Esophagus muscularis mucosa (tissue), 4 donors: ENCODE measurements around the gene KPNA1. TPM values are rescaled to one million over a fixed set of nuclear protein-coding genes. Genes with fewer than 3 reads are reported as not detected.
"Not testable (repeated sequence)": the region's sequence is repeated elsewhere in the genome, so short reads cannot be mapped to it uniquely, and the experiment has no call there.

ENCODE experiments used
- DNase-seq: peaks from one replicate; pipeline ENCODE4 v3.0.0-alpha.2; 2017; ENCODE audit errors: extremely low spot score
- H3K27ac ChIP-seq, 4 donors: fragments of 200-600 bp; sonication (generic); replicated peaks in 1 of 4; 1 replicate in 3 of 4; 2 replicates in 1 of 4; pipeline ENCODE4 v1.5.1; 2016 to 2019; ENCODE audit warnings: mild to moderate bottlenecking in 1 of 4
- H3K27me3 ChIP-seq, 4 donors: fragments of 200-600 bp; sonication (generic); one replicate each; pipeline versions ENCODE4 v1.5.1 to v1.6.0; 2016 to 2019
- H3K36me3 ChIP-seq, 4 donors: fragments of 200-600 bp; sonication (generic); one replicate each; pipeline ENCODE4 v1.5.1; 2016 to 2019
- H3K4me1 ChIP-seq, 4 donors: fragments of 200-600 bp; sonication (generic); one replicate each; pipeline ENCODE4 v1.5.1; 2016 to 2019
- H3K4me3 ChIP-seq, 4 donors: fragments of 200-600 bp; sonication (generic); 1 replicate in 2 of 4; 2 replicates in 2 of 4; pipeline ENCODE4 v1.5.1; 2016 to 2019; ENCODE audit warnings: mild to moderate bottlenecking in 4 of 4, moderate library complexity in 1 of 4
- H3K9me3 ChIP-seq, 4 donors: fragments of 200-600 bp; sonication (generic); 1 replicate in 3 of 4; 2 replicates in 1 of 4; pipeline ENCODE4 v1.5.1; 2016 to 2019
- EP300 ChIP-seq: sonication (generic); formaldehyde crosslinking; IDR thresholded peaks from one replicate; pipeline ENCODE4 v1.6.1; 2017; ENCODE audit warnings: antibody characterized with exemption
- POLR2A ChIP-seq: fragments of 450-650 bp; IDR thresholded peaks from one replicate; pipeline ENCODE4 v1.6.1; 2017; ENCODE audit warnings: antibody characterized with exemption, moderate library complexity, mild to moderate bottlenecking, low read depth
- POLR2AphosphoS5 ChIP-seq, 2 donors: sonication (generic); formaldehyde crosslinking; IDR thresholded peaks; one replicate each; pipeline ENCODE4 v1.6.1; 2017; ENCODE audit warnings: antibody characterized with exemption in 2 of 2
- WGBS: methylation state at CpG from one replicate; pipeline ENCODE4 v1.1.5; 2018; 5-methylcytosine and 5-hydroxymethylcytosine counted together
- intact Hi-C: fragments of 100-400 bp; cut with DNase I; formaldehyde crosslinking; loops from one replicate; pipeline ENCODE4 v1.15.1; 2023
- total RNA-seq, 4 donors: library from RNA; depleted of rRNA; stranded (reverse); fragments of >200 nt; gene quantifications; one replicate each; pipeline versions ENCODE4 v1.1.0 to v1.2.1, GENCODE V29; 2016
- TF ChIP-seq, protein P1 (sequence below), 3 experiments: fragments of 200-600 bp in 2 of 3; fragments of 450-650 bp in 1 of 3; sonication (generic) in 2 of 3; IDR thresholded peaks; one replicate each; pipeline ENCODE4 v1.5.1; 2017 to 2019; ENCODE audit warnings: antibody characterized with exemption in 3 of 3, mild to moderate bottlenecking in 2 of 3, moderate library complexity in 1 of 3

Gene KPNA1
- total RNA-seq, 4 donors from 2014 or later, result 28.2 to 47.4 (median 45.3) TPM

DNA sequence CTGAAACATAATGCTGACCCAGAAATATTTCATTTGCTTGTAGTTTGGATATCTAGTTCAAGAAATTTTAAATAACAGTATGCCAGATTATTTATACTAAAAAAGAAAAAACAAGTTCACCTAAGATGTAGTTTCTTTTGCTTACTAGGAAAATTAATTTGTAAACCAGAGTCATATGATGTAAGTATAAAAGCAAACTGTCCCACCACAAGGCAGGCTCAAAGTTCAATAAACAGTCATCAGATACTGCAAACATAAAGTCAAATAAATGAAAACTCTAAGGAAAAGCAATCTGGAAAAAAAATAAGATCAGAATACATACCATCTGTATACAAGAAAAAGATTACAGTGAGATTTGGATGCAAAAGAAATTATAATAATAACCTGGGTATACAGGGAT, 58.7 kb downstream of the KPNA1 start:
- Histone ChIP-seq H3K4me3 (no peak overlapping the region), H3K36me3 (peaks cover 31 to 82% (median 68%) of the 10 kb centered on the region in 4 donors), H3K9me3 (no peaks in the 10 kb centered on the region), H3K27ac (no peak overlapping the region), H3K27me3 (no peaks in the 10 kb centered on the region), H3K4me1 (no peaks in the 10 kb centered on the region)
- intact Hi-C loops, result loop anchor here (5.0 kb wide), 1 partner anchor 221 kb away; no protein-coding TSS in a partner anchor
- TF ChIP-seq, protein P1, sequence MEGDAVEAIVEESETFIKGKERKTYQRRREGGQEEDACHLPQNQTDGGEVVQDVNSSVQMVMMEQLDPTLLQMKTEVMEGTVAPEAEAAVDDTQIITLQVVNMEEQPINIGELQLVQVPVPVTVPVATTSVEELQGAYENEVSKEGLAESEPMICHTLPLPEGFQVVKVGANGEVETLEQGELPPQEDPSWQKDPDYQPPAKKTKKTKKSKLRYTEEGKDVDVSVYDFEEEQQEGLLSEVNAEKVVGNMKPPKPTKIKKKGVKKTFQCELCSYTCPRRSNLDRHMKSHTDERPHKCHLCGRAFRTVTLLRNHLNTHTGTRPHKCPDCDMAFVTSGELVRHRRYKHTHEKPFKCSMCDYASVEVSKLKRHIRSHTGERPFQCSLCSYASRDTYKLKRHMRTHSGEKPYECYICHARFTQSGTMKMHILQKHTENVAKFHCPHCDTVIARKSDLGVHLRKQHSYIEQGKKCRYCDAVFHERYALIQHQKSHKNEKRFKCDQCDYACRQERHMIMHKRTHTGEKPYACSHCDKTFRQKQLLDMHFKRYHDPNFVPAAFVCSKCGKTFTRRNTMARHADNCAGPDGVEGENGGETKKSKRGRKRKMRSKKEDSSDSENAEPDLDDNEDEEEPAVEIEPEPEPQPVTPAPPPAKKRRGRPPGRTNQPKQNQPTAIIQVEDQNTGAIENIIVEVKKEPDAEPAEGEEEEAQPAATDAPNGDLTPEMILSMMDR (IDR thresholded peaks at IDR 0.05), result no peak
- TF ChIP-seq EP300 (no peak), POLR2A (no peak), POLR2AphosphoS5 (IDR thresholded peaks at IDR 0.05) (no peak)
- DNase-seq, result no peak

DNA sequence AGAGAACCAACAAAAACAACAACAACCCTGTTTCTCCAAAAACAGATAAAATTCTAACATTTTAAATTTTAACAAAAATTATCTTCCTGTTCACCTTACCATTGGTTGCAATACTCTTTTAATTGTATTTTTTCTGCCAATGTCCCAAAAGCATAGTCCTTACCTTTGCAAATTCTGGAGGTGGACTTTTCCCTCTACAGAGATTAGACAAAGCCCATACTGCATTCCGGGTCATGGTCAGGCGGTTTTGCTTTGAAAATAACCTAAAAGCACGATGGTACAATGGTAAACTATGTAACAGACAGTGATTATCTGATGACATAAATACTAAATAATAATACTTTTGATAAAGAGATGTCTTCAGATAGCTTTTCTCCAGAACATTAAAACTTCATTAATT, 63.4 kb downstream of the KPNA1 start:
- 88% methylated on average over 3 of the region's 3 CpGs for WGBS
- no peak for DNase-seq
- intact Hi-C loops, result no loop called here

GRCh38 chr3:122448218-122448617, 66.5 kb downstream of the KPNA1 start:
- H3K4me3 ChIP-seq, H3K9me3 ChIP-seq, H3K4me1 ChIP-seq, H3K27me3 ChIP-seq, H3K27ac ChIP-seq, DNase-seq, intact Hi-C loops: not testable (repeated sequence)
- peaks cover 23 to 87% (median 65%) of the 10 kb centered on the region in 4 donors for H3K36me3 ChIP-seq
- 97% methylated on average over 6 of the region's 6 CpGs for WGBS

More for the DNA sequence above, 63.4 kb downstream of the KPNA1 start:
- Histone ChIP-seq H3K27ac (no peak overlapping the region), H3K27me3 (no peaks in the 10 kb centered on the region), H3K36me3 (peaks cover 20 to 80% (median 58%) of the 10 kb centered on the region in 4 donors), H3K9me3 (no peaks in the 10 kb centered on the region), H3K4me1 (no peaks in the 10 kb centered on the region), H3K4me3 (no peak overlapping the region)
- TF ChIP-seq POLR2A (no peak), EP300 (no peak), POLR2AphosphoS5 (IDR thresholded peaks at IDR 0.05) (no peak)
- TF ChIP-seq, protein P1 (IDR thresholded peaks at IDR 0.05), result no peak

DNA sequence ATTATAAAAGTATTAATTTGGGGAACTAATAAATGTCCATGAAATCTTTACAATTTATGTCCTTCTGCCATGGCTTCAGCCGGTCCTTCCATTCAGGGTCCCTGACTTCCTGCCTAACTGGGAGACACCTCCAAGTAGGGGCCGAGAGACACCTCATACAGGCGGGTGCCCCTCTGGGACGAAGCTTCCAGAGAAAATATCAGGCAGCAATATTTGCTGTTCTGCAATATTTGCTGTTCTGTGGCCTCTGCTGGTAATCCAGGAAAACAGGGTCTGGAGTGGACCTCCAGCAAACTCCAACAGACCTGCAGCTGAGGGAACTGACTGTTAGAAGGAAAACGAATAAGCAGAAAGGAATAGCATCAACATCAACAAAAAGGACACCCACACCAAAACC, 70.2 kb downstream of the KPNA1 start:
- peaks cover 25 to 84% (median 63%) of the 10 kb centered on the region in 4 donors for H3K36me3 ChIP-seq
- H3K4me1 ChIP-seq, H3K4me3 ChIP-seq, H3K27ac ChIP-seq, H3K27me3 ChIP-seq, intact Hi-C loops, DNase-seq, H3K9me3 ChIP-seq: not testable (repeated sequence)
- WGBS, result 99% methylated on average over 5 of the region's 5 CpGs

DNA sequence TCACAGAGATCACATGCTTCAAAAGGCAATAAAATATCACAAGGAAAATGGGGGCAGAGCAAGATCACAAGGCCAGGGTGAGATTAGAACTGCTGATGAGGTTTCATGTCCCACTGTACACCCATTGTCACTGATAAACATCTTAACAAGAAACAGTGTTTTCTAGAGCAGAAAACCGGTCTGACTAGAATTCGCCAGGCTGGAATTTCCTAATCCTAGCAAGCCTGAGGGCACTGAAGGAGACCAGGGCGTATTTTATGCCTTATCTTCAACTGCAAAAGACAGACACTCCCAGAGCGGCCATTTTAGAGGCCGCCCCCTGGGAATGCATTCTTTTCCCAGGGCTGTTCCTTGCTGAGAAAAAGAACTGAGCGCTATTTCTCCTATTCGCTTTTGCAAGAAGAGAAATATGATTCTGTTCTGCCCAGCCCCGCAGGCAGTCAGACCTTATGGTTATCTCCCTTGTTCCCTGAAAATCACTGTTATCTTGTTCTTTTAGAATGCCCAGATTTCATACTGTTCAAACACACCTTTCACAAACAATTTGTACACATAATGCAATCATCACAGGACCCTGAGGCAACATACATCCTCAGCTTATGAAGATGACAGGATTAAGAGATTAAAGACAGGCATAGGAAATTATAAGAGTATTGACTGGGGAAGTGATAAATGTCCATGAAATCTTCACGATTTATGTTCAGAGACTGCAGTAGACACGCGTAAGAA, 70.8 kb downstream of the KPNA1 start:
- H3K27ac ChIP-seq, H3K4me1 ChIP-seq, H3K4me3 ChIP-seq, H3K27me3 ChIP-seq, DNase-seq, intact Hi-C loops, H3K9me3 ChIP-seq: not testable (repeated sequence)
- peaks cover 25 to 84% (median 63%) of the 10 kb centered on the region in 4 donors for H3K36me3 ChIP-seq
- 96% methylated on average over 11 of the region's 11 CpGs for WGBS

GRCh38 chr3:122443090-122443489, 71.6 kb downstream of the KPNA1 start:
- TF ChIP-seq POLR2AphosphoS5 (IDR thresholded peaks at IDR 0.05) (no peak), EP300 (no peak)
- TF ChIP-seq, protein P1 (IDR thresholded peaks at IDR 0.05), result no peak
- H3K27ac ChIP-seq, result no peak overlapping the region
- H3K9me3 ChIP-seq, result no peaks in the 10 kb centered on the region
- H3K4me1 ChIP-seq, result no peaks in the 10 kb centered on the region
- WGBS, result 77% methylated on average over 7 of the region's 10 CpGs
- H3K27me3 ChIP-seq, result no peaks in the 10 kb centered on the region
- peaks cover 25 to 84% (median 62%) of the 10 kb centered on the region in 4 donors for H3K36me3 ChIP-seq
- no peak overlapping the region for H3K4me3 ChIP-seq
- intact Hi-C loops, result no loop called here
- no peak for DNase-seq
